ENCODE measurements around the gene NCK2.
"Not testable (repeated sequence)": the region's sequence is repeated elsewhere in the genome, so short reads cannot be mapped to it uniquely, and the experiment has no call there.

The NCK2 gene

DNA sequence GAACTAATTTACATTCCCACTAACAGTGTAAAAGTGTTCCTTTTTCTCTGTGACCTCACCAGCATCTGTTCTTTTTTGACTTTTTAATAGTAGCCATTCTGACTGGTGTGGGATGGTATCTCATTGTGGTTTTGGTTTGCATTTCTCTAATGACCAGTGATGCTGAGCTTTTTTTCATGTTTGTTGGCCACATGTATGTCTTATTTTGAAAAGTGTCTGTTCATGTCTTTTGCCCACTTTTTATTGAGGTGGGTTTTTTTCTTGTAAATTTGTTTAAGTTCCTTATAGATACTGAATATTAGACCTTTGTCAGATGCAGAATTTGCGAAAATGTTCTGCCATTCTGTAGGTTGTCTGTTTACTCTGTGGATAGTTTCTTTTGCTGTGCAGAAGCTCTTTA lies 153.0 kb downstream of the NCK2 start:
- not testable (repeated sequence) for DNase-seq

DNA sequence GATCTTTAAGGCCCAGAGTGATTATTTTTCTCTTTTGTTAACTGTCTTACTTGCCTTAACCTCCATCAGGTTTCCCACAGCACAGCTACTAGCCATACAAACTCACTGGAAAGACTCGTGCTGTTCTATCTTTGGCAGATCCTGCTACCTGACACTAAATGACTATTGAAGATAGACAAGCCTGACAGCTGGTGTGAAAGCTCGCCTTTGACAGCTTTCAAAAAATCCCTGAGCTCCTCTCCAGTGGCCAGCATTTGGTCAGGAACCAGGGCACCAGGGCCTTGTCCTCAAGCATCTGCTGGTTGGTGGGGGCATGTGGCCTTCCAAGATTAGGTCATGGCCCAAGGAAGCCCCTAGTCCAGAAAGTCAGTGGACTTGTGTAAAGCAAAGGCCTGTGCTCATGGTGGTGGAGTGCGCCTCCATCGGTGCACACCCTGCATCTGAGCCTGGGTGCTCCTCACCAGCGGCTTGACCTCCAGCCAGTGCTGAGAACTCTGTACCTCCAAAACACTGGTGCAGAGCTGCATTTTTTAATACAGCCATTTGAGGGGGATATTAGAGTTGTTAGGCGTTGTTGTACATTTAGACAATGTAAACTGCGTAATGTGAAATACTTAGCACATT lies 158.5 kb downstream of the NCK2 start:
- no peak for DNase-seq

DNA sequence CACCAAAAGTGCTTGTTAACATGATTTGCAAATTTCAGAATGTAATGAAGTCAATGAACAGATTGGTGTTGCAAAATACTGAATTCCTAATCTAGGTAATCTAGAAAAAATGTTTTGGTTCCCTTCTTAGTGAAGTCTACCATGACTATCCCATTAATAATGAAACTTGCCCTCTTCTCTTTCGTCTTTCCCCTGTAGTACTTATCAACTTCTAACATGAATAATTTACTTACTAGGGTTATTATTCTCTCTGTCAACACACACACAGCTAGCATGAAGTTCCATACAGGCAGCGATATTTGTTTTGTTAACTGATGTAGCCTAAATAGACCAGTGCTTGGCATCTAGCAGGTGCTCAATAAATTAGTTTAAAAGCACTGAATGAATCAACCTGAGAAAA lies 160.2 kb downstream of the NCK2 start:
- no peak for DNase-seq

DNA sequence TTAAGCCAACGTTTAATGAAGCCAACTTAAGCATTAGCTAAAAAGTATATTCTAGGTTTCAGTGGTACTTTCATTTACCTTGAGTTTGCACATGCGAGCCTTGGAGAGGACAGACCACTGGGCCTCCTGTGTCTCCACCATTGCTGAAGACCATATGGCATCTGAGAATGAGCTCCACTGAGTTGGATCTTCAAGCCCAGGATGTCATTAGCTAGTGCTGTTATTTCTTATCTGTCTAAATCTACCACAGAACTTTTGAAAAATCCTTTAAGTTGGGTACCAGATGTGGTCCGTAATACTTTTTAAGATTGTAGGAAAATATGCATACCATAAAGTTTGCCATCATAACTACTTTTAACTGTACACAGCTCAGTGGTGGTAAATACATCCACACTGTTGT lies 161.8 kb downstream of the NCK2 start:
- DNase-seq, result no peak

- no peak for DNase-seq
Observed at GRCh38 chr2:105907184-105907583, 162.5 kb downstream of the NCK2 start.

GRCh38 chr2:105909215-105909614 lies 164.5 kb downstream of the NCK2 start:
- DNase-seq, result no peak

- no peak for DNase-seq
Observed at GRCh38 chr2:105910497-105911238, 166.0 kb downstream of the NCK2 start.

DNA sequence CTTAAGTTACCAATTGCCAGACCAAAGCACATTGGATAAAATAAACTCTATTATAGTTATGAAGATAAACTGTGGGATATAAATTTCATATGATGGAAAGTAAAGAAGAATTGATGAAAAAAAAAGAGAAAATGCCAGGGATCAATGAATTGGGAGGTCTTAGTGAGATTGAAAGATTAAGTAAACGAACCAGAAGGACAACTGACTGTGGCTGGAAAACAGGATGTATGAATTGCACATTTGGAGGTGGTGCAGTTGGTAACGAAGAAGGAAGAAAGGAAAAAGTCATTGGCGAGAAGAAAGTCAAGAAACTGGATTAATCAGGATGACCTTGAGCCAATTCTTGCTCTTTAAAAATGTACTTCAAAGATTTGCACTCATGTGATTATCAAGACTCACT lies 166.7 kb downstream of the NCK2 start:
- no peak for DNase-seq

DNA sequence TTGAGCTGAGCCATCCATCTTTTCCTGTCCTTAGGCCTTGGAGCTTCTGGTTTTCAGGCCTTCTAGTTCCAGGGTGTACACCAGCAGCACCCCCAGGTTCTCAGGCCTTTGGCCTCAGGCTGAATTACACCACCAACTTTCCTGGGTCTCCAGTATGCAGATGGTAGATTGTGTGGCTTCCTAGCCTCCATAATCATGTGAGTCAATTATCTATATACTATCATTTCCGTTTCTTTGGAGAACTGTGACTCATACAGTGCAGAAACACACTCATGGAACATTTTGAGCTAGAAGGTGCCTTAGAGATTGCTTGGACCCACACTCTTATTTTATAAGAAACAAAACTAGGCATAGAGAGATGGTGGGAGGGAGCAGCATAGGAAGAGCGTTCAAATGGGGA lies 167.4 kb downstream of the NCK2 start:
- no peak for DNase-seq

DNA sequence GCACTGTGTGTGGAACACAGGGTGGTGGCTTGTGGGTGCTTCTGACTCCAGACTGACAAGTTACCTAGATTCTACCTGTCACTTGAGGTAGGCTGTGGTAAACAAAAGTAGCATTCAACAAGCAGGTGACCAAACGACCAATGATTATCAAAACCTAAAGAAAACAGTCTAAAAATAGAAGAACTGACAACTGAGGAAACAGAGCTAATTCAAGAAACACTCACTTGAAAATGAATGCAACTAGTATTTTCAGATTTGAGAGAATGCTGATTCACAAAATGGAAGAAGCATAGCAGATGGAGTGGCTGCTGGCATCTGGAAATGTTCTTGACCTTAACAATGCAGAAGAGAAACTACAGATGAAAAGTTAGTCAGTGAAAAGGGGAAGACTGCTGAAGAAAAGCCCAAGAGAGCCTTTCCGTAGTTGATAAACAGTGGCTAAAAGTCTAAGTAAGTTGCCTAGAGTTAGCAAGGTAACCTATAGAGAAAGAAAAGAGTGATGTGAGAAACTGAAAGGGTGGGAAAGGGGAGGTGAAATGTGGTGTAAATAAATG lies 170.4 kb downstream of the NCK2 start:
- no peak for DNase-seq

- DNase-seq, result no peak
Observed at GRCh38 chr2:105917226-105917625, 172.5 kb downstream of the NCK2 start.

GRCh38 chr2:105917688-105918087 lies 173.0 kb downstream of the NCK2 start:
- no peak for DNase-seq

DNA sequence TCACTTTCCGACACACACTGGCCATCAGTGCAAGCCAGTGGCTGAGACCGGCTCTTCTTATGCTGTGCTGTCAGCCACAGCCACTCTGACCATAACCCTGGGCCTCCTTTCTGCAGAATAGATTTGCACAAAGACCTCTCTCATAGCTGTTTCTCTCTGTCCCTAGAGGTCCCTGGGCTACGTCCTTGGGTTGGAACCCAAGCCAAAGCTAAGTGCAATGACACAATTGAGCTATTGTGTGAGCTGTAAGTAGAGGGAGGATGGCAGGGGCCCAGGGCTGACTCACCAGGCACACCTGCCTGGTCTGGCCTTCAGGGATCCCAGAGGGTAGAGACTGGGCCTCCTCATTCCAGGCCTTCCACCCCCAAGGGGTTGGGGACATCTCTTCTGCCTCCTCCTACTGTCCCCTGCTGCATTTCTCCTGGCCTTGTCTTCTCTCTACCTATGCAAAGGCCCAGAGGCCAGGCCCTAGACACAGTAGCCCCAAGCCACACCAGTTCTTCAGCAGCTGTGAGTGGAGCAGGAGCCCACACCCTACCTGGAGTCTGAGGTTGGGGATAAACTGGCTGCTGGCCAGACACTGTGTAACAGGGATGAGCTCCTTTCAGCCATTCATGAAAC lies 174.6 kb downstream of the NCK2 start:
- DNase-seq, result no peak

- no peak for DNase-seq
Observed at GRCh38 chr2:105919826-105920225, 175.1 kb downstream of the NCK2 start.

GRCh38 chr2:105924271-105924670 lies 179.6 kb downstream of the NCK2 start:
- no peak for DNase-seq

- DNase-seq, result no peak
Observed at GRCh38 chr2:105924932-105925331, 180.2 kb downstream of the NCK2 start.

- no peak for DNase-seq
Observed at GRCh38 chr2:105925390-105925789, 180.7 kb downstream of the NCK2 start.

DNA sequence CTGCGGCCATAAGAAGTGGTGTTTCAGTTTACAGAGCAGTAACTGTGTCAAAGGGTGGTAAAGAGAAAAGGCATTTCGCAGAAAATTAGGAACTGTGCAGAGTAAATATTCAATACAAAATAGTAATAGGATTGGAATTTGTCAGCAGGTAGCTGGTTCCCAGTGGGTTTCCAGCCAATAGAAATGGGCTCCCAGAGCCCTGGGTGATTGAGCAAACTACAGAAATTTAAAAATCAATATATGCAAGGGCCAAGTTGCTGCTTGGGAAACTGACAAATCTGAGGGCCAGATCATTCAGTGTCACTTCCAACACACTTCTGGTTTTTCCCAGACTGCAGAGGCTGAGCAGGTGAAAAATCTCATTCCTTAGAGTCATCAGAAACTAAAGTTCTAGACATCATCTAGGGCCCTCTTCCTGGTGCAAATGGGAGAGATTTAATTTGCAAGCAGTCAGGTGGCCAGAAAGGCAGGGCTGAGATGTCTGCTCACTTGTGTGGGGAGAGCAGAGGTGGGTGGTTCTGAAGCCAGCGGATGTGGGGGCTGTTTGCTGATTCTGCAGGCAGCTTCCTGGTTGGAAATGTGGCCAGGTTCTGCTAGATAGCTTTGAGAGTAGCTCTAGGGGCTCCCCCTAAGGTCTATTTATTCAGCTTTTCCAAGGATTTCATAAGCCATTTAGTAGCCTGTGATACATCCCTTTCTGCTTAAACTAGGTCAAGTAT lies 182.4 kb downstream of the NCK2 start:
- DNase-seq, result no peak

DNA sequence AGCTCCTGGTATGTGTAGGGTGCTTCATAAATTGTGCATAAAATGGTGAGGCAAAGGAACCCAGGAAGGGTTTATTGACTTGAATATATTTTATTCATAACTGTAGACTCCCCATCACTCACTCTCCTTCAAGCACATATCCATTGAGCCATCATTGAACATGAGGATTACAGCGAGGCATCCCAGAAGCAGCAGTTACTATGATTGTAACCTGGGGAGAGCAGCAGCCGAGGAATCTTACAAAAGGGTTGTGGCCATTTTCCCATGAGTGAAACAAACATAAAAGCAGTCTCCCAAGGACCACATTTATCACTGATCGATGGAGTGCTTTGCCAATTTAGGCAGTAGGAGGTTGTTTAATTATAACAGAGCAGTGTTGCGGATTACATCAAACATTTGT lies 183.4 kb downstream of the NCK2 start:
- DNase-seq, result no peak

DNA sequence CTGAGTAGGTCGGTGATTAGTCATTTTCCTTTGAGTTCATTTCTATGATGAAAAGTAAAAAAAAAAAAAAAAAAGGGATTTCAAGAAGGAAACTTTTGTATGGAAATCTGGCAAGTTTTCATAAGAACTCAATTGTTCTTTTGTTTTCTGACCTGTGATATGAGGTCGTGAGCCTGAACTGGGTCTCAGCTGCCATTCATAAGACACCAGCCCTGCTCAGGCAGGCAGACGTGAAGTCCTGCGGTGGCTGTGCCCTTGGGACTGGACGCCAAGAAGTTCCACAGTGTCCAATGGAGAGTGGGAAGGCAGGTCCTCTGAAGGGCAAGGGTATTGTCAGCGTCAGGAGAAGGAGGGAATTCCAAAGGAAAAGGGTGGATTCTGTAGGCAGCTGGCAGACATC lies 183.9 kb downstream of the NCK2 start:
- no peak for DNase-seq

DNA sequence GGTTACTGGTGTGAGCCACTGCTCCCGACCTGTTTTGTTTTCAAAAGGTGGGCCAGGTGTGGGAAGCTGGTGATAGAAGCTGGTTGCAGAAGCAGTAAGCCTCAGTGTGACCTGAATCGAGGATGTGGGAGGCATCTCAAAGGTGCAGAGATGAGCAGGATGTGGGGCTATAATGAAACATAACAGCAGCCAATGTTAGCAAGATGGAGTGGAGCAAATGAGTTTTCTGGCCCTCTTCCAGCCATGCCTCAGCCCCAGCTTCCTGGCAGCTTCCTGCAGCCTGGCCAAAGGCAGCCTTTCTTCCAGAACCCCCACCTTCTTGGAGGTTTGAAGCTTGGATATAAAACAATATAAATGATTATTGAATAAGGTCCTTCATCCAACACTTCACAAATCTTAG lies 184.8 kb downstream of the NCK2 start:
- DNase-seq, result no peak

- no peak for DNase-seq
Observed at GRCh38 chr2:105932582-105932981, 187.9 kb downstream of the NCK2 start.

GRCh38 chr2:105933906-105934305 lies 189.2 kb downstream of the NCK2 start:
- DNase-seq, result no peak

DNA sequence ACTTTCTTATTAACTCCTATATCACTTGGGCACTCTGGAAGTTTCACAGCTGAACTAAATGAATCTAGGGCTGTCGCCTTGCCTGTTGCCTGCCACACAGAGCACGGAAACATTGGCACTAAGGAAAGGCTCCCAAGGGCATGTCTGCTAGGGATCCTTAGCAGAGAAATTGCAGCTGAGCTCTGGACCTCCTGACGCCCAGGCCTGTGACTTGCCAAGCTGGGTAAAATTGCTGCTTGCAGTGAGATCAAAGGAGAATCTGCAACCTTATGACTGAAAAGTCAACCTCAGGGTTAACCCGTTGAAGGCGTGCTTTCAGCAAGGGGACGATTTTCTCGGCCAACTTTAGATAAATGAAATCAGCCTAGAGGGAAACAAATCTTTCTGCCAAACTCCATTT lies 189.8 kb downstream of the NCK2 start:
- no peak for DNase-seq
